NB4 (cell line): Measurements from ENCODE around the gene ZNF185.

ENCODE experiments used
- CTCF ChIP-seq: IDR thresholded peaks from one replicate; pipeline ENCODE4 v1.5.1; 2012; ENCODE audit warnings: low read depth, low read length
- MYC ChIP-seq: IDR thresholded peaks from 2 replicates; pipeline ENCODE4 v1.6.1; 2011; ENCODE audit warnings: low read depth, low read length

DNA sequence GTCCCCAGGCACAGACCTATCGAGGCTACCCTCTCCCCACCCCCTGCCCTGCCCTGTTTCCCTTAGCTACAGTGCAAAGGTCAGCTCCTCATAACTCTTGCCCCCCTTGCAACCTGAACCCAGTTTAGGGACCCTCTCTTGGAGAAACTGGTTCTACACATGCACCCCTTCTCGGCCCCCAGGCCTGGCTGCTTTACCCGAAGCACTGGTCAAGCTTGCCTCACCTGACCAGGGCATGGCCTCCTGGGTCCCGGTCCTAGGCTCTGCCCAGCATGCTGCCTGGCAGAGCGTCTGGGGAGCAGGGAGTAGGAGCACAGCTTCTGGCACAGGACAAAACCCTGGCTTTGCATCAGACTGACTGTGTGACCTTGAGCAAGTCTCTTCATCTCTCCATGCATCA, 28.0 kb downstream of the ZNF185 start:
- no peak for TF ChIP-seq CTCF
- TF ChIP-seq MYC = no peak
